ENCODE measurements around the gene JPH3.
A peak's percentile ranks its signal among the peaks of the same experiment; 100 is the strongest.

JPH3 gene

GRCh38 chr16:87631067-87631466 is 28.8 kb downstream of the JPH3 start:
- CTCF ChIA-PET = no interaction called here
- TF ChIP-seq ZNF384 (IDR thresholded peaks at IDR 0.05) (no peak), LEF1 (IDR thresholded peaks at IDR 0.05; ENCODE audit: borderline replicate concordance) (no peak), FOXA1 (IDR thresholded peaks at IDR 0.05) (no peak), FOXK2 (IDR thresholded peaks at IDR 0.05) (no peak), SUZ12 (IDR thresholded peaks at IDR 0.05) (no peak)
- no peak for DNase-seq (ENCODE audit: extremely low spot score)
- POLR2A ChIA-PET = no interaction called here

GRCh38 chr16:87634411-87634810 is 32.1 kb downstream of the JPH3 start:
- POLR2A ChIA-PET = no interaction called here
- TF ChIP-seq ELF4 (IDR thresholded peaks at IDR 0.05) = no peak
- TF ChIP-seq NFRKB (IDR thresholded peaks at IDR 0.05) = no peak
- no peak for TF ChIP-seq FOXK2 (IDR thresholded peaks at IDR 0.05)
- TF ChIP-seq CTBP1 (IDR thresholded peaks at IDR 0.05; ENCODE audit: borderline replicate concordance) = no peak
- TF ChIP-seq TARDBP (IDR thresholded peaks at IDR 0.05) = no peak
- no peak for TF ChIP-seq FOXM1 (IDR thresholded peaks at IDR 0.05; ENCODE audit: borderline replicate concordance)
- no peak for TF ChIP-seq ZNF384 (IDR thresholded peaks at IDR 0.05)
- TF ChIP-seq HDGF (IDR thresholded peaks at IDR 0.05; ENCODE audit: borderline replicate concordance) = no peak
- TF ChIP-seq, protein P1, sequence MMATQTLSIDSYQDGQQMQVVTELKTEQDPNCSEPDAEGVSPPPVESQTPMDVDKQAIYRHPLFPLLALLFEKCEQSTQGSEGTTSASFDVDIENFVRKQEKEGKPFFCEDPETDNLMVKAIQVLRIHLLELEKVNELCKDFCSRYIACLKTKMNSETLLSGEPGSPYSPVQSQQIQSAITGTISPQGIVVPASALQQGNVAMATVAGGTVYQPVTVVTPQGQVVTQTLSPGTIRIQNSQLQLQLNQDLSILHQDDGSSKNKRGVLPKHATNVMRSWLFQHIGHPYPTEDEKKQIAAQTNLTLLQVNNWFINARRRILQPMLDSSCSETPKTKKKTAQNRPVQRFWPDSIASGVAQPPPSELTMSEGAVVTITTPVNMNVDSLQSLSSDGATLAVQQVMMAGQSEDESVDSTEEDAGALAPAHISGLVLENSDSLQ (IDR thresholded peaks at IDR 0.05) = no peak
- no peak for TF ChIP-seq L3MBTL2 (conservative IDR thresholded peaks at IDR 0.05)
- CTCF ChIA-PET = interaction anchor here (2.5 kb wide), 1 partner anchor 47 kb away, joined by 32 read pairs; no protein-coding TSS in a partner anchor
- no peak for DNase-seq (ENCODE audit: extremely low spot score)

- DNase-seq (ENCODE audit: extremely low spot score) = peak; percentile 45
- TF ChIP-seq FOXK2 (IDR thresholded peaks at IDR 0.05) (no peak), FOXA1 (IDR thresholded peaks at IDR 0.05) (no peak), ZNF384 (IDR thresholded peaks at IDR 0.05) (no peak), HDGF (IDR thresholded peaks at IDR 0.05; ENCODE audit: borderline replicate concordance) (no peak), L3MBTL2 (conservative IDR thresholded peaks at IDR 0.05) (no peak), FOXM1 (IDR thresholded peaks at IDR 0.05; ENCODE audit: borderline replicate concordance) (no peak), TARDBP (IDR thresholded peaks at IDR 0.05) (no peak), CTBP1 (IDR thresholded peaks at IDR 0.05; ENCODE audit: borderline replicate concordance) (no peak), LEF1 (IDR thresholded peaks at IDR 0.05; ENCODE audit: borderline replicate concordance) (no peak), ARNT (IDR thresholded peaks at IDR 0.05) (no peak), SUZ12 (IDR thresholded peaks at IDR 0.05) (no peak), BHLHE40 (IDR thresholded peaks at IDR 0.05; ENCODE audit: borderline replicate concordance) (no peak), SP1 (IDR thresholded peaks at IDR 0.05) (no peak), NFRKB (IDR thresholded peaks at IDR 0.05) (no peak), ELF4 (IDR thresholded peaks at IDR 0.05) (no peak)
- TF ChIP-seq, protein P1 (IDR thresholded peaks at IDR 0.05) = no peak
- ChIA-PET POLR2A (interaction anchor here (1.0 kb wide), 1 partner anchor 49 kb away, joined by 4 read pairs; no protein-coding TSS in a partner anchor), CTCF (interaction anchor here (0.6 to 2.5 kb wide), 18 partner anchors 11 to 252 kb away, joined by 3 to 32 read pairs (median 6); partner anchors contain the start of gene FBXO31)
These were observed 33.3 kb downstream of the JPH3 start for GRCh38 chr16:87635541-87636049.

- TF ChIP-seq HDGF (IDR thresholded peaks at IDR 0.05; ENCODE audit: borderline replicate concordance) = no peak
- no peak for TF ChIP-seq LEF1 (IDR thresholded peaks at IDR 0.05; ENCODE audit: borderline replicate concordance)
- no peak for TF ChIP-seq BHLHE40 (IDR thresholded peaks at IDR 0.05; ENCODE audit: borderline replicate concordance)
- TF ChIP-seq SUZ12 (IDR thresholded peaks at IDR 0.05) = no peak
- no peak for TF ChIP-seq FOXA1 (IDR thresholded peaks at IDR 0.05)
- no peak for TF ChIP-seq ZNF384 (IDR thresholded peaks at IDR 0.05)
- no peak for TF ChIP-seq FOXM1 (IDR thresholded peaks at IDR 0.05; ENCODE audit: borderline replicate concordance)
- ChIA-PET CTCF (interaction anchor here (0.6 to 2.5 kb wide), 18 partner anchors 10 to 253 kb away, joined by 3 to 32 read pairs (median 6); partner anchors contain the start of gene FBXO31), POLR2A (interaction anchor here (0.6 to 1.0 kb wide), 2 partner anchors 29 to 49 kb away, joined by 3 to 4 read pairs; no protein-coding TSS in a partner anchor)
- peak; percentile 87 for DNase-seq (ENCODE audit: extremely low spot score)
These were observed 33.9 kb downstream of the JPH3 start for GRCh38 chr16:87636050-87636684.

DNA sequence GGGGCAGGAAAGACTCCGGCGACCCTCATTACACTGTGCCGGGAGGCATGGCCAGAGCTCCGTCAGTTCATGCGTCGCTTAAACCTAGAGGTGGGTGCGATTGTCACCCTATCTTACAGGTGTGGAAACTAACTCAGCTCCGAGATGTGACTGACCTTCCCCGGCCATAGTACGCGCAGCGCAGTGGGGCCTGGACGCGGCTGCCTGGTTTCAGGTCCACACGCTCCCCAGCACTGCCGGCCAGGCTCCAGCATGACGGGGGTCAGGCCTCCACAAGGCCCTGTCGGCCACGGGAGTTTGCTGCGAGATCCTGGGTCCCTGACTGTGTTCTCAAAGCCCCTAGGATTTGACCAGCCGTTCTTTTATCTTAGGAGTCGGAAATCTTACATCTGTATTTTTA is 34.4 kb downstream of the JPH3 start:
- ChIA-PET CTCF (interaction anchor here (0.8 to 2.5 kb wide), 15 partner anchors 10 to 220 kb away, joined by 4 to 32 read pairs (median 6); no protein-coding TSS in a partner anchor), POLR2A (interaction anchor here (0.6 to 1.0 kb wide), 2 partner anchors 29 to 50 kb away, joined by 3 to 4 read pairs; no protein-coding TSS in a partner anchor)
- DNase-seq (ENCODE audit: extremely low spot score) = no peak
- TF ChIP-seq CTBP1 (IDR thresholded peaks at IDR 0.05; ENCODE audit: borderline replicate concordance) = no peak
- TF ChIP-seq SP1 (IDR thresholded peaks at IDR 0.05) = no peak
- TF ChIP-seq ELF4 (IDR thresholded peaks at IDR 0.05) = no peak

DNA sequence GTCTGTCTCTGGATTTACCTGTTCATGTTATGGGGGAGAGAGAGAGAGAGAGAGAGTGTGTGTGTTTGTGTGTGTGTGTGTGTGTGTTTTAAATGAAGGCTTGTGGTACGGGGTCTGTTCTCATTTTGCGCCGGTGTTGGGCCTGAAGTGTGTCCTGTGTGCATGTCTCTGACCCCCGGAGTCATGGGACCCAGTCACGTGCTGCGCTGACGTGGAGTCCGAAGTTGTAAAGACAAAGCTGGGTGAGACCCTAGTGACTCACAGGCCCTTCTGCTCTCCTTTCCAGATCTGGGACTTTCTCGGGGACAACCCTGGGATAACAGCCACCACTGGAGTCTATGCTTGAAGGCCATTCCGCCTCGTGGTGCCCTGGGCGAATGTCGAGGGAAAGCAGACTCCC is 35.0 kb downstream of the JPH3 start:
- ChIA-PET POLR2A (no interaction called here), CTCF (interaction anchor here (0.9 kb wide), 1 partner anchor 48 kb away, joined by 3 read pairs; no protein-coding TSS in a partner anchor)
- DNase-seq (ENCODE audit: extremely low spot score) = no peak
- TF ChIP-seq FOXM1 (IDR thresholded peaks at IDR 0.05; ENCODE audit: borderline replicate concordance) (no peak), FOXA1 (IDR thresholded peaks at IDR 0.05) (no peak), BHLHE40 (IDR thresholded peaks at IDR 0.05; ENCODE audit: borderline replicate concordance) (no peak), TARDBP (IDR thresholded peaks at IDR 0.05) (no peak), FOXK2 (IDR thresholded peaks at IDR 0.05) (no peak), ARNT (IDR thresholded peaks at IDR 0.05) (no peak)

GRCh38 chr16:87638736-87639135 is 36.4 kb downstream of the JPH3 start:
- DNase-seq (ENCODE audit: extremely low spot score) = no peak
- no peak for TF ChIP-seq LEF1 (IDR thresholded peaks at IDR 0.05; ENCODE audit: borderline replicate concordance)
- TF ChIP-seq, protein P1 (IDR thresholded peaks at IDR 0.05) = no peak
- TF ChIP-seq TARDBP (IDR thresholded peaks at IDR 0.05) = no peak
- ChIA-PET POLR2A (no interaction called here), CTCF (no interaction called here)

Measured in HEK293T (cell line).